HG03460 (cell line): ENCODE measurements around the gene ELOVL5.
"Not testable (repeated sequence)": the region's sequence is repeated elsewhere in the genome, so short reads cannot be mapped to it uniquely, and the experiment has no call there.

Experiments
- ATAC-seq: cut with Tn5 transposase; IDR thresholded peaks from one replicate; pipeline ENCODE4 v1.9.1; 2021; ENCODE audit not compliant: unreplicated experiment

The ELOVL5 gene

DNA sequence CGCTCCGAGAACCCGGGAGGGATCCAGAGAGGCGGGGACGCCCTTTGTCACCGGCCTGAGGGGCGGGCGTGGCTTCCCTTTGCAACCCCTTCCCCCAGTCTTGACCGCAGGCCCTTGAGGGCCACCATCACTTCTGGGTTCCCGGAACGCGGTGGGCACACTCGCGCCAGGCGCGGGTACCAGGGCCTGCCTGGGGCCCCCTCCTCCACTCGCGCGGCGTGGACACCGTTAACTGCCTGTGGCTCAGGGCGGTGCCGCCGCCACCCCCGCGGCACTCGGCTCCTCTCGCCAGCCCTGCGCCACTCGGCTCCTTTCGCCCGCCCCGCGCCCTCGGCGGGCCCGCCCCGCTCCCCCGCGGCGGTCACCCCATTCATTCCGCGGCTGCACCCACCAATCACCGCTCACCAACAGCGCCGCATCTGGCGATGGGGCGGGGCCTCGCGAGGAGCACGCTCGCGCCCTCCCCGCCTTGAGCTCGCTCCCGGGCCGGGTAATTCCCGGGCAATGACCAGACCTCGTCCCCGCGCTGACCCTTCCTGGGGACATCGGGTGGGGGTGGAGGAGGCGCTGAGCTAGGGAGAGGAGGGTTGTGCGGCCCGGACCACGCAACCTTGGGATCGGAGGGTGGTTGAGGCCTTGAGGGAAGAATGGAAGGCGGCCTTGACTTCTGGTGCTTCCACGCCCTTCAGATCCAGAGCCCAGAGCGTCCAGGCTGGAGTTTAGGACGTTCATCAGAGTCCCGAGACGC is 10.5 kb upstream of the ELOVL5 start:
- peak; percentile 95 for ATAC-seq

DNA sequence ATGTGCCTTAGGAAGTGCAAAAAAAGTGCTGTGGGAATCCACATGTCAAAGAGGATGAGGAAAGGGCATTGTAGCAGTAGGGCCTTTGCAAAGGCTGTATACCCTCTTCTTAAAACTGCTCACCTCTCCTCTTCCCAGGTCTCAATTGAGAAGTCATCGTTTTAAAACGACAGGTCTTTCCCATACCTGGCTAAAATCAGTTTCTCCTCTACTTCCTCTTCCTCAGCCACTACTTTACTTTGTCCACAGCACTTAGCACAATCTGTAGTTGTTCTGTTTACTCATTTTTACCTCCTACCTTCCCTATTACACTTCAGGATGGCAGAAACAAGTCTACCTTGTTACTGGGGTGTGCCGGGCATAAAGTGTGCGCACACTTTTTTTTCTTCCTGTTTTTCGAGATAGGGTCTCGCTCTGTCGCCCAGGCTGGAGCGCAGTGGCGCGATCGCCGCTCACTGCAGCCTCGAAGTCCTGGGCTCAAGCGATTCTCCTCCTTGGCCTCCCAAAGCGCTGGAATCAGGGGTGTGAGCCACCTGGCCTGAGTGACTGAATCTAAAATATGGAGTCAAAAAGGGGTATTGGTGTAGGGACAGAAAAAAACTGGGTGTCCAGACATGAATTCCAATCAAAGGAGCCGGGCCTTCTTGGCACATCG is 9.8 kb upstream of the ELOVL5 start:
- peak; percentile 18 for ATAC-seq

DNA sequence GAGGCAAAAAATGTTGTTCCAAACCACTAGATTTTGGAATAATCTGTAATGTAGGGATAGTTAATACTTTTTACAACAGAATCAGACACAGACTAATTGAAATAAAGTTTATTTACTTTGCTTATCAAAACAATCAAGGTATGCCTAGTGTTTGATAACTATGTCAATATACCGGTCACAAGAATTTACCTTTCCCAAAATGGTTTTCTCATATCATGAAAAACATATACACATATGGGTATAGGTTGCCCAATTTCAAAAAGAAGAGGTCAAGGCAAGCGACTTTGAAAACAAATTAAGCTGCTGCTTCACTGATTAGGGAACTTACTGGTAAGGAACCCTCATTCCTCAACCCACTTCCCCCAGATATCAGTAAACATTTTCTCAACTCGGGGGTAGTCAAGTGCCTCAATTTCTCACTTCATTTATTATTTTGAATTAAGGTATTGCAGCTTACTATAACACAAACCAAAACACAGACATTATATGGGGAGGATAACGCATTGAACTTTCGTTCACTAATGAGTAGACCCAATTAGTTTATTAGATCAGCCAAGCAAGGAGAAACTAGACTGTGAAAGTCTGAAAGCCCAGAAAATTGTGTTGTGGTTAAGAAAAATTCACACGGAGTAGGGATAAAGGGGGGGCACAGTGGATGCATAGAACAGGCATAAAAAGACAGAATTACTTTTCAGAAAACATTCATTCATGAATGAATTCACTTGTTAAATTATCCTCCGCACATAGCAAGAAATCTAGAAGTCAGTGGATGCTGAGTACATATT is 9.0 kb upstream of the ELOVL5 start:
- no peak for ATAC-seq

DNA sequence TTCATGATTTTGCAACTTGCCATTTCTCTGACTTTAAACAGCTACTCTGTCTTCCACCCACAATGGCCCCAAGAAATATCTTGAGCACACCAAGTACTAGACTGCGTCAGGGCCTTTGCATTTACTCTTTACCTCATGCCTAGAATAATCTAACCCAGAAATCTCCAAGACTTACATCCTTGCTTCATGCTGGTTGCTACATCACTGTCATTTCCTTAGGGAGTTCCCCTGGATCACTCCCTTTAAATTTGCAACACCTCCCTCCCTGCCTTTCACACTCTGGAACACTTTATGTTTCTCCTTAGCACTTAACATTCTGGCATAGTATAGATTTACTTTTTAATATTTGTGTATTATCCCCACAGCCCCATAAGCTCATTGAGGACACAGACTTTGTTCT is 4.9 kb upstream of the ELOVL5 start:
- ATAC-seq, result no peak

DNA sequence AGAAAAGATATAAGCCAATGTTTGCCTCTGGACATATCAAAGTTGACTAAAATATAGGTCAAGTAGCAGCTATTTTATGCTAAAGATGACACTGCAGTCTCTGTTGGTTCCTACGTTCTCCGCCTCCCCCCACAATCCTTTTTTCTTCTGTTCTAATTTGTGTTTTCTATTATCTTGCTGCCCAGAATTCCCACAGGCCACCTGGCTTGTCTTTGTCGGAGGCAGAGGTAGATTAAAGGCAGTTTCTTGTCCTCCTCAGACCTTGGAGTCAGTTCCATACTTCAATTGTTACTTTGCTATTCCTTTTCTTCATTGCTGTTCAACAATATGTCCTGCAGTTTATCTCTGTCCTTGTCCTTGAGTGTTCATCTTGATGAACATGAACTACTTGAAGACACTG is 3.6 kb upstream of the ELOVL5 start:
- no peak for ATAC-seq

DNA sequence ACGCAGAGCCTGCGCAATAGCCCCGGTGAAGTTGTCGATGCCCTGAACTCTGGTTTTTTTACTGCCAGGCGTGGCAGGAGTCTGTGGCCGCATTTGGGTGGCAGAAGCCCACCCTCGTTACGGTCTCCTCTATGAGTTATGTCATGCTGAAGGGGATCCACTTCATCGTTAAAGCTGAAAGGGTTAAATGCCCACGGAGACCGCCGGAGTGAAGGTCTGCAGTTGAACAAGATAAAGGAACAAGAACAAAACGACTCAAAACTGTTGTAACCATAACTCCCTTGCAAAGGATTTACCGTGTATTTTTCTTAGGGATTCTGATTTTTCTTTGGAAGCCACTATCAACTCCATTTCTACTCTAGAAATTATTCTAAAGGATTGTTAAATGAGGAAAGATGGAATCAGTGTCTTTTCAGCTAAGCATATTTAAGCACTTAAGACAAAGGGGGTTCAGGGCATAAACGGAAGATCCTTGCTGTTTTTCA is 501 bp upstream of the ELOVL5 start:
- ATAC-seq, result no peak

DNA sequence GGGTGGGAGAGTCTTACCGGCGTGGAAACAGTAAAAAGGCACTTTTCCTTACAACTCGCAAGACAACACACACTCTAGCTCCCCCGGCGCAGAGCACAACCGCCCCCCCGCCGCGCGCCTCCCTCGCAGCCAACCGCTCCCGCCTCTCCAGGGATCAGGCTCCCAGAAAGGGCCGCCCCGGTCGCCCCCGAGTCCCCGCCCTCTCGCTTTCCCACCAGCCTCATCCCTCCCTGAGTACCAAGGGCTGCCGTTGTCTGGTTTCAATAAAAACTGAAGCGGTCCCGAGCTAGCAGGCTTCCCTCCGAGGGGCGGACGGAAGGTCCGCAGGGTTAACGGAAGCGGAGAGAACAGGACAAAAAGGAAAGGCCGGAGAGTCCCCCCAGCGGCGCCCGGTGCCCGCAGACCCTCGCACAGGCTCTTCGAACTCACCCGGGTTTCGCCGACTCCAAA is 804 bp downstream of the ELOVL5 start:
- peak; percentile 22 for ATAC-seq

DNA sequence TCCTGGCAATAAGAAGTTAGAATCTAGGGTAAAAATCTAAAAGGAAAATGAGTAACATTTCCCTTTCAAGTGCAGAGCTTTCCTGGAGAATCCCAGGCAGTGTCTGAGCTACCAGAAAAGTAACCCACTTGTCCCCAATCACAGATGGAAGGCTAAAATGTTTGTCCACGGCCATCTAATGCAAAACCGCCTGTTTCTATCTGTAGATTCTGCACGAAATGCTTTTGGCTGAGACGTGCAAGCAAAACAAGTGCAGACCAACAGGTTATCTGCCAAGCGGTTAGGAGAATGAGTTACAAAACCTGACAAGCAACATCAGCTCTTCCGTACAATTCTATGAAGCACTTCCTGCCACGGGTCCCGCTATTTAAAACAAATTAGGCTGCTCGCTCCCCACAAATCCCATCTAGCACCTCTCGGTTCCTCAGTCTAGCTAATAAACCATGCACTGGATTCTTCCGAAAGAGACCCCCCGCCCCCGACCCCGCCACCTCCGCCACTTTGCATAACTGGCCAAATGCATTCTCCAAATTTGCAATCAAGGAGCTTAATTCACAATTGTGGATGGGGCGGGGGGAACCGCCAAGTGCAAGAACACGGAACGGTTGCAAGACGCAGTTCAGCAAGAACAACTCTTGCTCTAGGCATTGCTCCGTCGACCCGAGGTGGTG is 1.4 kb downstream of the ELOVL5 start:
- ATAC-seq, result peak; percentile 38

DNA sequence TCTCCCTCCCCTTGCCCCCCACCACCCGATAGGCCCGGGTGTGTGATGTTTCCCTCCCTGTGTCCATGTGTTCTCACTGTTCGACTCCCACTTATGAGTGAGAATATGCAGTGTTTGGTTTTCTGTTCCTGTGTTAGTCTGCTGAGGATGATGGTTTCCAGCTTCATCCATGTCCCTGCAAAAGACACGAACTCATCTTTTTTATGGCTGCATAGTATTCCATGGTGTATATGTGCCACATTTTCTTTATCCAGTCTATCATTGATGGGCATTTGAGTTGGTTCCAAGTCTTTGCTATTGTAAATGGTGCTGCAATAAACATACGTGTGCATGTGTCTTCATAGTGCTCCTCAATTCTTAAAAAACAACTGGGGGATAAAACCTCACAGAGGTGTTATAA is 2.7 kb downstream of the ELOVL5 start:
- not testable (repeated sequence) for ATAC-seq

DNA sequence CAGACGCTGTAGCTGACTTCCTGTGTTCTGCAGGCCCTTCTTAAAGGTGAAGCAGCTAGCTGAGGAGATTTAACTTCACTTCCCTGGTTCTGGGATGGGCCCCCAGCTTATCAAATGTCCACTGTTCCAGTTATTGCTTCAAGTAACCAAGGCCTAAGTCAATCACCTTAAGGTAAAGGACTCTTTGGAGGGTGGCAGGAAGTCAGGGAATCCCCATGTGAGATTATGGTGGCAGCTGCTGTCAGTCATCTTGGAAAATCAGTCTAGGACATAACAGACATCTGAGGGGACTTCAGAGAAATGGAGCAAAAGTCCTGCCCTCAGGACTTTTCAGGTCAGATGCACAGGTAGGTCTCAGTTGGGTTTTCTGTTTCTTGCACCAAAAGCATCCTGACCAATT is 3.8 kb downstream of the ELOVL5 start:
- no peak for ATAC-seq

DNA sequence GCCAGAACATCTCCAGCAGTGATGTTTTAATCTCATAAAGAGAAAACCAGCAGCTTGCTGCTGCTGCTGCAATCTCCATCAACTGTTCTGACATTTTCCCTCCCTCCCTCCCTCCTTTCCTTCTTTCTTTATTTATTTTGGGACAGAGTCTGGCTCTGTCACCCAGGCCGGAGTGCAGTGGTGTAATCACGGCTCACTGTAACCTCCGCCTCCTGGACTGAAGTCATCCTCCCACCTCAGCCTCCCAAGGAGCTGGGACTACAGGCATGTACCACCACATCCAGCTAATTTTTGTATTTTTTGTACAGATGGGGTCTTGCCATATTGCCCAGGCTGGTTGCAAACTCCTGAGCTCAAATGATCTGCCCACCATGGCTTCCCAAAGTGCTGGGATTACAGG is 5.7 kb downstream of the ELOVL5 start:
- ATAC-seq, result no peak

DNA sequence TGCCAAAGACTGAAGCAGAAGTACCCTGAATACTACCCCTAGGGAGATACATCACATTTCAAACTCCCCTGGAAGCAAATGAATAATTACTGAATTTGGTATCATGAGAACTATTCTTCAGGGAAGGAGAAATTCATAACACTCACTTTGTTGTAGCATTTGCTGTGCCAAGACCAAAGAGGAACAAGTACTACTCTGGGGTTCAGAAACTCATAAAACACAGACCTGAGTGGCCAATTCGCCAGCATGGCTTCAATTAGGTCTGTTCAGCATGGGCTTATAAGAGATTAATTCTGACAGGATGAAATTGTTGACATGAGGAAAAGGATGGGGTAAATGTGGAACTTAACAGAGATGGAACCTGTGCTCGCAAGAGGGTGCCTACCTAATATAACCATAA is 6.5 kb downstream of the ELOVL5 start:
- no peak for ATAC-seq

DNA sequence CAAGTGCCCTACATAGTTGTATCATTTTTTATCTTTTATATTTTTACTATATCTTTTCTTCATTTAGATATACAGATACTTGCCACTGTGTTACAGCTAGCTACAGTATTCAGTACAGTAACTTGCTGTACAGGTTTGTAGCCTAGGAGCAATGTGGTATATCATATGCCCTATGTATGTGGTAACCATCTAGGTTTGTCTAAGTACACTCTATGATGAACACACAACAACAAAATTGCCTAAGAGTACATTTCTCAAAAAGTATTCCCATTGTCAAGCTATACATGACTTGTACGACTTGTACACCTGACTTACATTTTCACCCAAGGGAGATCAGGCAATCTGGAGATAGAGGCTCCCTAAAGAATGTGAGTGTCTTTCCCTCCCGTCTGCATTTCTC is 8.2 kb downstream of the ELOVL5 start:
- ATAC-seq, result no peak

DNA sequence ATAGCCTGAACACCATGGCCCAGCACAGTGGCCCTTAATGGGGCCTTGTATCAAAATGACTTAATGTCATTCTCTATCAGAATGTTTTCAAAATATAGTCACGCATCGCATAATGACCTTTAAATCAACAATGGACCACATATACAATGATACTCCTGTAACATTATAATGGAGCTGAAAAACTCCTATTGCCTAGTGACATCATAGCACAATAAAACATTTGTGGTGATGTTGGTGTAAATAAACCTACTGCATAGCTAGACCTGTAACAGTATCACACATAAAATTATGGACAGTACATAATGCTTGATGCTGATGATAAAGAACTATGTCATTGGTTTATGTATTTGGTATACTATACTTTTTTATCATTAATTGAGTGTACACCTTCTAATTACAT is 9.3 kb downstream of the ELOVL5 start:
- ATAC-seq, result no peak

DNA sequence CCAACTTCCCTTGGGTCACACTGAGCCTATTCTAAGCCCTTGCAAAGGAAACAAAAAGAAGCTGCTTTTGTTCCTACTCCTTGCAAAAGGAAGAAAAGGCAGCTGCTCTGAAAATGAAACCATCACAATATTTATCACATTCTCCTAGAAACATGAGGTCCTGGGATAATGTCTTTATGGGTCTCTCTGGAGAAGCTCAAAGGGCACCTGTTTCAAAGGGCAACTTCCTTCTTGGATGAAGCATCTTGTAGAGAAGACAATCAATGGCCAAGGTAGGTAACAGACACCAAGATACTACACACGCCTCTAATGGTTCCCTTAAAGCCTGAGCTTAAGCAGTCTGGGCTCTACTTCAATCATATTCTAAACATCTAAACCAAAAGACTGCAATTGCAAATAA is 10.4 kb downstream of the ELOVL5 start:
- ATAC-seq, result no peak

DNA sequence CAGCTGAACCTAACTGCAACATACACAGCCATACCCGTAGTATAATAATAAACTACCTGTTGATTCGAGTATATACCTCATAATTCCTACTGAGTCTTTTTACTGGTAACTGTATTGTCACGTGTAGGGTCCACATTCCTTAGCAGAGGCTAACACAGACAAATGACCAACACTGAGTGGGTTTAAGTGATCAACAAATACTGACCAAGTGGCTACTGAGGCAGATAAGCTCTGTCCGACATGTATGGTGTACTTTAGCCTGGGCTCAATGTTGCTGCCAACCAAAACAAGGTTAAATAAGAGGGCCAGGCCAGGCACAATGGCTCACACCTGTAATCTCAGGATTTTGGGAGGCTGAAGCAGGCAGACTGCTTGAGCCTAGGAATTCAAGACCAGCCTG is 12.7 kb downstream of the ELOVL5 start:
- ATAC-seq, result no peak

DNA sequence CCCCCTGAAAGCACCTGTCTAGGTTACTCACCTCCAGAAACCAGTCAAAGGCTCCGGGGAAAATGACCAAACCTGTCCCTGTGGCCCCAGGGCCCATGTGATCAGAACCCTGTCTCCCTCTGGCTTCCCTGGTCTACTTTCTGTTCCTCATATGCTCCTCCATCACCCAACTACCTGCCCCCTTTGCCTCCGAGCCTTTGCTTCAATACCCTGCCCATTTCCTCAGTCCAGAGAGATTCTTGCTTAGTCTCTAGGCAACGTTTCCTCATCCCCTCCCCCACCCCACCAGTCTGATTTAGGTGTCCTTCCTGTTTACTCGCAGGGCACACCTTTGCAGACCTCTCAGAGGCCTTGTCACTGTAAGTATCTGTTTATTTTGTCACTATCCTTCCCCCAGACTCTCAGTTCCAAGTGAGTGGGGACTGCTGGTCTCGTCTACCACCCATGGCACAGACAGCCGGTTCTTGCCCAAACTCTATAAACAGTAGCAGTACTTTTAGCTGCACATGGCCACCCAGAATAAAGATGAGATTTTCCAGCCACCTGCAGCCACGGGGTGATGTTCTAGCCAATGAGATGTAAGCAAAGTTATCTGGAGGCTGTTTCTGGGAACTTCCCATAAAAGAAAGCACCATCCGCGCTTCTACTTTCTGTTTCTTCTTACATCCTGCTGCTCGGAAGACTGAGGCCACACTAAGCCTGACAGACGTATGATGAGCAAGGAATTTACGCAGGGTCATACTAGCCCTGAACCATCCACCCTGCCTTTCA is 13.3 kb downstream of the ELOVL5 start:
- peak; percentile 80 for ATAC-seq

DNA sequence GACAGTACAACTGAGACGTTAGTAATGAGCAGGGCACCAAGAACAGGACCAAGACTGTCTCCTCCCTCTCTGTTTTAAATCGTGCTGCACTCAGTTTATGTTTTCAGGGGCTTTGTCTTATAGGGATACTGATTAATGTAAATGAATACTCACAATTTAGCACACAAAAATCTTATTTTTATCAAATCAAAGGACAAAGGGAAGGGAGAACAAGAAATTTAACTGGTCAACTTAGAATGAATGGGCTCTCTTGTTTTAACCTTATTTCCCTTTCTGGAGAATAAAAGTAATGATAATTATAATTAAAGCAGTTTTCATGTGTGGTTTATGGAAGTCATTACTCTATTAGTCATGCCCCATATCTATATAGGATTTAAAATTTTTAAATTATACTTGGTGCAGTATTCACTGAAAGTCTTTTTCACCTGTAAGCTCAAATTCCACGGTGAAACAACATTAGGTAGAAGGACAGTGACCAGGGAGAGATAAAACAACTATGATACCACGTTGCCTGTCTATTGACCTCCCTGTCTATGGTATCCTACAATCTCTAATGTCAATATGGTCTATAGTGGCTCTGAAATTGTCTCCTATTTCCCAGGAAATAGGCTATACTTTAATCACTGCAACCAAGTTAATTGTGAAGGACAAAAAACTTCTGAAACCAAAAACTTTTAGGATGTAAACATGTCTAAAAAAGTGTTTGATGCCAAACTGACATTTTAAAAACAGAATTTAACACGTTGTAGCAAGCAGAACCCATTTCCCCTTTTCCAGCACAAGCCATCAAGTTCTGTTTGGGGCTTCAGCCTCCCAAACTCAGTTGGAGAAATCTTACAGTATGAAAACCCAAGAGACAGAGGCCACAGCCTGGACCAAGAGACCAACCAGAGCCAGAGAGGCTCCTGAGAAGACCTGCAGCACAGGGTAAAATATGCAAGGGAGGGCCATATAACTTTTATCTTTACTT is 15.0 kb downstream of the ELOVL5 start:
- no peak for ATAC-seq

DNA sequence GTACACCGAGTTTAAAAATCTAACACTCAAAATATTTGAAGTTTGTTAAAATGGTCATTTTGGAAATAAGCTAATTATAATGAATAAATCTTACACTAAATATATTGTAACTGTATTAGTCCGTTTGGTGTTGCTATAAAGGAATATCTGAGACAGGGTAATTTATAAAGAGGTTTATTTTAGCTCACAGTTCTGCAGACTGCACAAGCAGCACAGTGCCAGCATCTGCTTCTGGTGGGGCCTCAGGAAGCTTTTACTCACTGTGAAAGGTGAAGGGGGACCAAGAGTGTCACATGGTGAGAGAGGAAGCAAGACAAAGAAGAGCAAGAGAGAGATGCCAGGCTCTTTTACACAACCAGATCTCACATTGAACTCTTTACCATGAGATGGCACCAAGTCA is 17.1 kb downstream of the ELOVL5 start:
- no peak for ATAC-seq
